ENCODE data around the gene PODXL2.
"Not testable (repeated sequence)": the region's sequence is repeated elsewhere in the genome, so short reads cannot be mapped to it uniquely, and the experiment has no call there.

PODXL2 gene

GRCh38 chr3:127692501-127693335 is 63.7 kb downstream of the PODXL2 start:
- no peak for DNase-seq

- DNase-seq: no peak
Measured at GRCh38 chr3:127693336-127693843, 64.4 kb downstream of the PODXL2 start.

GRCh38 chr3:127694467-127695215 is 65.7 kb downstream of the PODXL2 start:
- DNase-seq: peak; percentile 74

GRCh38 chr3:127697551-127698240 is 68.7 kb downstream of the PODXL2 start:
- DNase-seq: peak; percentile 92

GRCh38 chr3:127698286-127698685 is 69.3 kb downstream of the PODXL2 start:
- no peak for DNase-seq

- no peak for DNase-seq
Measured at GRCh38 chr3:127698691-127699415, 69.9 kb downstream of the PODXL2 start.

GRCh38 chr3:127699416-127700300 is 70.7 kb downstream of the PODXL2 start:
- peak; percentile 41 for DNase-seq

GRCh38 chr3:127700406-127700805 is 71.4 kb downstream of the PODXL2 start:
- DNase-seq: no peak

GRCh38 chr3:127701280-127701911 is 72.4 kb downstream of the PODXL2 start:
- DNase-seq: no peak

GRCh38 chr3:127702151-127702578 is 73.2 kb downstream of the PODXL2 start:
- DNase-seq: no peak

- DNase-seq: not testable (repeated sequence)
Measured at GRCh38 chr3:127704840-127705239, 75.9 kb downstream of the PODXL2 start.

- DNase-seq: no peak
Measured at GRCh38 chr3:127706312-127706711, 77.3 kb downstream of the PODXL2 start.

GRCh38 chr3:127706785-127707351 is 77.9 kb downstream of the PODXL2 start:
- DNase-seq: no peak

GRCh38 chr3:127707851-127708411 is 78.9 kb downstream of the PODXL2 start:
- no peak for DNase-seq

- no peak for DNase-seq
Measured at GRCh38 chr3:127708837-127709236, 79.9 kb downstream of the PODXL2 start.

GRCh38 chr3:127709320-127710060 is 80.5 kb downstream of the PODXL2 start:
- DNase-seq: no peak

- DNase-seq: no peak
Measured at GRCh38 chr3:127710155-127710941, 81.4 kb downstream of the PODXL2 start.

- DNase-seq: no peak
Measured at GRCh38 chr3:127711021-127711695, 82.2 kb downstream of the PODXL2 start.
